H1 (cell line): ENCODE results near the gene GPR61. TPM values are rescaled to one million over a fixed set of nuclear protein-coding genes. Genes with fewer than 3 reads are reported as not detected.

Source experiments
- CTCF ChIA-PET: fragments of 300-600 bp; sonication (Branson Sonifier 250); formaldehyde crosslinking; loops from one replicate; lab custom pipeline; 2021; ENCODE audit not compliant: partially characterized antibody; lab: Charles Lee
- POLR2A ChIA-PET: fragments of 300-600 bp; sonication (Branson Sonifier 250); formaldehyde crosslinking; loops from one replicate; lab custom pipeline; 2021; ENCODE audit warnings: inconsistent platforms; ENCODE audit not compliant: partially characterized antibody; lab: Charles Lee
- DNase-seq, 2 experiments: peaks; one replicate each; pipeline versions ENCODE4 v3.0.0 to v3.0.0-alpha.2; 2010 to 2022; ENCODE audit warnings: low spot score in 2 of 2, low read depth in 1 of 2, mixed read lengths in 1 of 2
- FAIRE-seq: peaks from 2 replicates; lab custom pipeline; 2011; peaks lifted over from hg19 to GRCh38; lab: Jason Lieb, UNC
- H2AFZ ChIP-seq: 2 replicates; pipeline ENCODE4 v1.8.1; 2012; ENCODE audit warnings: low read length, inconsistent platforms
- H2AK5ac ChIP-seq: 2 replicates; pipeline ENCODE4 v1.6.1; 2013; ENCODE audit warnings: low read depth, low read length
- H2BK120ac ChIP-seq: replicated peaks from 2 replicates; pipeline ENCODE3; 2013; ENCODE audit warnings: low read depth, low read length, inconsistent platforms
- H2BK12ac ChIP-seq: 2 replicates; pipeline ENCODE4 v1.6.1; 2013; ENCODE audit warnings: low read depth, low read length
- H2BK15ac ChIP-seq: 2 replicates; pipeline ENCODE4 v1.6.1; 2013; ENCODE audit warnings: low read length
- H2BK20ac ChIP-seq: 2 replicates; pipeline ENCODE4 v1.6.1; 2013; ENCODE audit warnings: low read length
- H2BK5ac ChIP-seq: 2 replicates; pipeline ENCODE4 v1.6.1; 2013; ENCODE audit warnings: low read depth, low read length
- H3K14ac ChIP-seq: 2 replicates; pipeline ENCODE4 v1.6.1; 2013; ENCODE audit warnings: inconsistent platforms; ENCODE audit not compliant: insufficient read length
- H3K18ac ChIP-seq: 2 replicates; pipeline ENCODE4 v1.6.1; 2013; ENCODE audit warnings: low read length; ENCODE audit errors: extremely low read depth
- H3K23ac ChIP-seq: 2 replicates; pipeline ENCODE4 v1.6.1; 2013; ENCODE audit warnings: inconsistent platforms; ENCODE audit not compliant: insufficient read length
- H3K23me2 ChIP-seq: 2 replicates; pipeline ENCODE4 v1.6.1; 2013; ENCODE audit warnings: low read depth, low read length
- H3K27ac ChIP-seq: 2 replicates; pipeline ENCODE4 v1.6.1; 2011; ENCODE audit warnings: low read depth, low read length, inconsistent platforms
- H3K27me3 ChIP-seq, 4 experiments: replicated peaks in 1 of 4; 1 replicate in 1 of 4; 2 replicates in 3 of 4; pipeline versions ENCODE4 v1.6.1 to v1.8.1; 2011 to 2013; ENCODE audit warnings: low read length in 3 of 4, mild to moderate bottlenecking in 3 of 4, inconsistent platforms in 2 of 4, mixed read lengths in 2 of 4, moderate library complexity in 1 of 4; ENCODE audit not compliant: control insufficient read depth in 3 of 4, insufficient read depth in 3 of 4; ENCODE audit errors: extremely low read depth in 1 of 4
- H3K36me3 ChIP-seq, 4 experiments: 2 replicates each; pipeline versions ENCODE4 v1.6.1 to v1.8.1; 2011 to 2013; ENCODE audit warnings: mild to moderate bottlenecking in 4 of 4, low read length in 3 of 4, moderate library complexity in 2 of 4, control low read depth in 1 of 4, inconsistent platforms in 1 of 4; ENCODE audit not compliant: insufficient read depth in 4 of 4, control insufficient read depth in 2 of 4
- H3K4ac ChIP-seq: replicated peaks from 2 replicates; pipeline ENCODE3; 2013; ENCODE audit warnings: low read length, low read depth, mixed read lengths, inconsistent platforms; ENCODE audit not compliant: insufficient read length
- H3K4me1 ChIP-seq, 4 experiments: replicated peaks in 1 of 4; 1 replicate in 1 of 4; 2 replicates in 3 of 4; pipeline versions ENCODE4 v1.6.1 to v1.8.1; 2011 to 2013; ENCODE audit warnings: low read length in 3 of 4, inconsistent platforms in 2 of 4, mixed read lengths in 1 of 4; ENCODE audit not compliant: insufficient read depth in 4 of 4, control insufficient read depth in 3 of 4
- H3K4me2 ChIP-seq, 2 experiments: 2 replicates each; pipeline versions ENCODE4 v1.6.1 to v1.8.1; 2011 to 2013; ENCODE audit warnings: low read depth in 2 of 2, low read length in 2 of 2, control low read depth in 1 of 2, inconsistent platforms in 1 of 2, mild to moderate bottlenecking in 1 of 2; ENCODE audit not compliant: insufficient read depth in 1 of 2
- H3K4me3 ChIP-seq, 4 experiments: fragments of 200-600, 300-600 bp in 1 of 4; sonication (generic), shearing (Covaris generic), sonication (Bioruptor Twin) in 1 of 4; 2 replicates each; pipeline versions ENCODE4 v1.5.1 to v1.8.1; 2011 to 2016; ENCODE audit warnings: low read length in 4 of 4, low read depth in 3 of 4, control low read depth in 2 of 4, inconsistent platforms in 2 of 4, mild to moderate bottlenecking in 2 of 4, mixed read lengths in 1 of 4, moderate library complexity in 1 of 4; ENCODE audit not compliant: insufficient read depth in 2 of 4; ENCODE audit errors: extremely low read depth in 1 of 4
- H3K56ac ChIP-seq: replicated peaks from 2 replicates; pipeline ENCODE3; 2013; ENCODE audit warnings: low read depth, mild to moderate bottlenecking, mixed read lengths, low read length, inconsistent platforms; ENCODE audit not compliant: insufficient read length
- H3K79me1 ChIP-seq: 2 replicates; pipeline ENCODE4 v1.6.1; 2013; ENCODE audit warnings: low read depth, low read length, control low read depth
- H3K79me2 ChIP-seq, 2 experiments: 2 replicates each; pipeline versions ENCODE4 v1.6.1 to v1.8.1; 2012 to 2013; ENCODE audit warnings: low read length in 2 of 2, mild to moderate bottlenecking in 2 of 2, inconsistent platforms in 1 of 2; ENCODE audit not compliant: insufficient read depth in 2 of 2, control insufficient read depth in 1 of 2
- H3K9ac ChIP-seq, 4 experiments: replicated peaks in 1 of 4; 1 replicate in 1 of 4; 2 replicates in 3 of 4; pipeline versions ENCODE4 v1.6.1 to v1.8.1; 2011 to 2013; ENCODE audit warnings: low read depth in 3 of 4, low read length in 3 of 4, control low read depth in 2 of 4, mild to moderate bottlenecking in 2 of 4, moderate library complexity in 2 of 4, inconsistent platforms in 1 of 4; ENCODE audit errors: extremely low read depth in 1 of 4
- H3K9me3 ChIP-seq, 2 experiments: 2 replicates each; pipeline versions ENCODE4 v1.6.1 to v1.8.1; 2012 to 2013; ENCODE audit warnings: mild to moderate bottlenecking in 2 of 2, moderate library complexity in 2 of 2, control low read depth in 1 of 2, inconsistent platforms in 1 of 2, low read depth in 1 of 2, low read length in 1 of 2, mixed read lengths in 1 of 2; ENCODE audit not compliant: insufficient read depth in 2 of 2
- H4K20me1 ChIP-seq, 2 experiments: replicated peaks in 1 of 2; 2 replicates each; pipeline versions ENCODE3 to v1.8.1; 2011 to 2013; ENCODE audit warnings: inconsistent platforms in 2 of 2, low read length in 2 of 2, mild to moderate bottlenecking in 1 of 2; ENCODE audit not compliant: insufficient read depth in 2 of 2, control insufficient read depth in 1 of 2
- H4K5ac ChIP-seq: 2 replicates; pipeline ENCODE4 v1.6.1; 2013; ENCODE audit warnings: low read length, low read depth, mixed read lengths, inconsistent platforms; ENCODE audit not compliant: insufficient read length
- H4K8ac ChIP-seq: 2 replicates; pipeline ENCODE4 v1.8.0; 2013; ENCODE audit warnings: mild to moderate bottlenecking, moderate library complexity, low read length, inconsistent platforms; ENCODE audit not compliant: insufficient read depth; ENCODE audit errors: extremely low read depth
- H4K91ac ChIP-seq: replicated peaks from 2 replicates; pipeline ENCODE3; 2013; ENCODE audit warnings: low read length, mixed read lengths, inconsistent platforms; ENCODE audit not compliant: insufficient read length
- BACH1 ChIP-seq: IDR thresholded peaks from 2 replicates; pipeline ENCODE4 v1.6.1; 2012; ENCODE audit warnings: low read length, improper control_type of control experiment
- BCL11A ChIP-seq, 2 experiments: IDR thresholded peaks; one replicate each; pipeline ENCODE4 v1.6.1; 2011; ENCODE audit warnings: low read depth in 2 of 2, low read length in 2 of 2, mild to moderate bottlenecking in 2 of 2
- CBX5 ChIP-seq: fragments of 300-800, 300-1000 bp; sonication (generic); IDR thresholded peaks from 2 replicates; pipeline ENCODE4 v1.7.1; 2016; ENCODE audit warnings: antibody characterized with exemption, low read length, low read depth
- GTF2F1 ChIP-seq: IDR thresholded peaks from 2 replicates; pipeline ENCODE4 v1.6.1; 2012; ENCODE audit warnings: low read depth, low read length, improper control_type of control experiment, borderline replicate concordance
- POLR2AphosphoS5 ChIP-seq: IDR thresholded peaks from 2 replicates; pipeline ENCODE4 v1.6.1; 2011; ENCODE audit warnings: low read depth, low read length
- POU5F1 ChIP-seq: IDR thresholded peaks from 2 replicates; pipeline ENCODE4 v1.6.1; 2011; ENCODE audit warnings: low read depth, mild to moderate bottlenecking, low read length, moderate library complexity
- RBBP5 ChIP-seq: IDR thresholded peaks from 2 replicates; pipeline ENCODE4 v1.7.1; 2012; ENCODE audit warnings: low read depth, mild to moderate bottlenecking, inconsistent platforms, low read length, moderate library complexity, borderline replicate concordance
- SIRT6 ChIP-seq: IDR thresholded peaks from one replicate; pipeline ENCODE4 v1.7.1; 2012; ENCODE audit warnings: low read length, inconsistent platforms
- WGBS, 2 experiments: shearing (Covaris generic) in 1 of 2; methylation state at CpG; one replicate each; pipeline versions ENCODE4 v1.1.6 to v1.1.7; 2013 to 2015; ENCODE audit warnings: low lambda C conversion rate in 2 of 2, mixed read lengths in 2 of 2, inconsistent platforms in 1 of 2, low coverage in 1 of 2, missing lambda C conversion rate in 1 of 2; ENCODE audit not compliant: insufficient replicate concordance in 2 of 2, insufficient coverage in 1 of 2, insufficient read length in 1 of 2; ENCODE audit errors: extremely low coverage in 1 of 2, missing lambda C conversion rate in 1 of 2; 5-methylcytosine and 5-hydroxymethylcytosine counted together
- polyA plus RNA-seq, 7 experiments: library from polyadenylated mRNA; depleted of rRNA in 3 of 7; stranded (reverse) in 5 of 7; unstranded in 2 of 7; fragments of >200 nt in 5 of 7; fragments of 200-250 nt in 2 of 7; gene quantifications; 1 replicate in 5 of 7; 2 replicates in 1 of 7; 4 replicates in 1 of 7; pipeline versions ENCODE4 v1.2.1 to v1.2.3, GENCODE V29; 2011 to 2013; ENCODE audit warnings: missing spikeins in 2 of 7, mixed read lengths in 2 of 7
- total RNA-seq: library from RNA; stranded (reverse); fragmentation: NEBNext Ultra II Directional; extraction: Animal tissue kit (Norgen Biotek cat#: 25700); gene quantifications from 2 replicates; pipeline ENCODE4 v1.2.1, GENCODE V29; 2021

GPR61 gene
- total and polyA plus RNA-seq, 2 of the 8 experiments (the other 6 are each of a cell fraction or from before 2014, with no cell fraction given) = 0.41 to 0.53 TPM

DNA sequence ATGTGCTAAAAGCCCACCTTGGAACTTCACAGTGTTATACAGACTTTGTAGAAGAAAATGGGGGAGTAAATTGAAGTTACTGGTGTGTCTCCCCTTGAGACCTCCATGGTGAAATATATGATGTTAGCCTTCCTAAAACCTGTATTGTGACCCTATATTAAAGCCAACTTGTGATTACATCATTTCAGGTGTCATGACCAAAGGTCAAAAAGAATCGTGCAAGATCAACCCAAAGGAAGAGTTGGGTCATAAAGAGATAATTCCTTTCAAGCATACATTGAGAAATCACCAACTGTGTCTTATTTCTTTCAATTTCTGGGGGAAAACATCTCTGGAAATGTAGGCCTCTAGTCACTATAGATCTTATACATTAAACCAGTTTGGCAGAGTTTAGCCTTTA is 45.1 kb downstream of the GPR61 start:
- Histone ChIP-seq H3K4me1 (no peaks in the 10 kb centered on the region), H3K4me2 (no peak overlapping the region), H3K4me3 (no peak overlapping the region), H3K27me3 (no peaks in the 10 kb centered on the region), H3K9ac (no peak overlapping the region), H2AFZ (no peak overlapping the region), H2BK20ac (no peak overlapping the region), H2BK12ac (no peak overlapping the region), H3K4ac (no peak overlapping the region), H3K14ac (no peak overlapping the region), H3K27ac (no peak overlapping the region), H4K20me1 (no peaks in the 10 kb centered on the region), H3K79me1 (no peaks in the 10 kb centered on the region), H3K9me3 (no peaks in the 10 kb centered on the region), H3K79me2 (no peaks in the 10 kb centered on the region), H3K56ac (no peak overlapping the region), H2BK5ac (no peak overlapping the region), H4K5ac (no peak overlapping the region)
- DNase-seq = no peak
- CTCF ChIA-PET = no interaction called here
- no peak for TF ChIP-seq GTF2F1
- no peak for TF ChIP-seq BACH1
- TF ChIP-seq SIRT6 = no peak
- no peak for TF ChIP-seq BCL11A (IDR thresholded peaks at IDR 0.05; ENCODE audit: low read depth in 2 of 2, low read length in 2 of 2)
- TF ChIP-seq RBBP5 = no peak
- no peak for TF ChIP-seq POU5F1
- no peak for TF ChIP-seq CBX5
- TF ChIP-seq POLR2AphosphoS5 = no peak
- TF ChIP-seq, all 59 proteins: peak for 0
- no peak for FAIRE-seq
- no peak overlapping the region for H4K91ac ChIP-seq
- no peak overlapping the region for H4K8ac ChIP-seq
- no peaks in the 10 kb centered on the region for H3K23me2 ChIP-seq
- peaks cover 3 to 62% (median 25%) of the 10 kb centered on the region in 4 experiments for H3K36me3 ChIP-seq
- H3K23ac ChIP-seq = no peak overlapping the region
- H2AK5ac ChIP-seq = no peak overlapping the region
- no peak overlapping the region for H3K18ac ChIP-seq
- H2BK15ac ChIP-seq = no peak overlapping the region
- no peak overlapping the region for H2BK120ac ChIP-seq
- POLR2A ChIA-PET = no interaction called here
- 96% methylated on average over 1 of the region's 1 CpG; no CpG with 5 or more reads in 1 of the 2 experiments for WGBS, 2 experiments
